Measurements from ENCODE around the gene PCSK6. TPM values are rescaled to one million over a fixed set of nuclear protein-coding genes. Genes with fewer than 3 reads are reported as not detected.

The PCSK6 gene
- total and polyA plus RNA-seq, 7 experiments from 2014 or later, result 0.12 to 3.0 (median 0.70) TPM; not detected in 1

DNA sequence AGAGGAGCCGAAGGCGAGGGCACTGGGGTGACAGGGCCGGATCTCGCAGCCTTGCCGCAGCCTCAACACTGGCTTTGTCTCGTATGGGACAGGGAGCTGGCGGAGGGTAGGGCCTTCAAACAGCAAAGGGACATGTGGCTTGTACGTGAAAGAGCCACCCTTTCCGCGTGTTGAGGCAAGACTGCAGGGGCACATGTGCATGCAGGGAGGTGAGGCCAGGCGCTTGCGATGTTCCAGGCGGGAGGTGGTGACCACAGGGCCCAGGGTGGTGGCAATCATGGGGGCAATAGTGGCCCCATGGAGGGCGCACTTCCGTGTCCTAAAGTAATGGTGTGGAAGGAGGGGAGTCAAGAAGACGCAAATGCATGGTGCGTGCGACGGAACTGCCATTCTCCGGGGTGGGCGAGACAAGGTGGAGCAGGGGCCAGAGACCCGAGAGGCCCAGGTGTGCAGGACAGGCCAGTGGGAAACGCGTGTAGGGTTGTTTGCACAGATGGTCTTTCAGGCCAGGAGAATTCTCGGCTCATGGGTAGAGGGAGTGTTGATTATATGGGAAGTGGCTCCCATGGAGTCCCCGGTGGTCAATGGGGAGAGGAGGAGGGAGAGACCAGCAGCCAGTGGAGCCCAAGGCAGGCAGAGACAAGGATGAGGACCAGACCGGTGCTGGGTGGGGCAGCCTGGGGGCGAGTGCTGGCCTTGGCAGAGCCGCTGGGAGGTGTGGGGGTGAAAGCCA is 45.8 kb upstream of the PCSK6 start:
- H3K27me3 Mint-ChIP-seq, result peaks cover 0 to 29% (median 0%) of the 10 kb centered on the region in 5 donors
- peak overlapping the region in 1 of 9 donors; percentile 59 for H3K27ac Mint-ChIP-seq
- Histone ChIP-seq H3K27ac (ENCODE audit: low read depth, low read length) (no peak overlapping the region), H3K36me3 (ENCODE audit: control insufficient read depth in 2 of 3, insufficient read depth in 3 of 3, low read length in 3 of 3) (no peaks in the 10 kb centered on the region), H3K27me3 (ENCODE audit: control insufficient read depth in 2 of 2, insufficient read depth in 2 of 2, low read length in 2 of 2) (no peaks in the 10 kb centered on the region), H3K4me1 (ENCODE audit: control insufficient read depth in 2 of 2, insufficient read depth in 2 of 2, low read length in 2 of 2) (no peaks in the 10 kb centered on the region), H3K4me3 (ENCODE audit: low read length) (no peak overlapping the region), H3K9me3 (ENCODE audit: control insufficient read depth in 2 of 3, low read length in 3 of 3) (no peaks in the 10 kb centered on the region)
- ATAC-seq, result no peak
- DNase-seq, result no peak
- H3K4me1 Mint-ChIP-seq, result no peaks in the 10 kb centered on the region
- intact Hi-C loops (cut with micrococcal nuclease), result no loop called here
- H3K36me3 Mint-ChIP-seq, result no peaks in the 10 kb centered on the region
- no peak overlapping the region for H3K4me3 Mint-ChIP-seq
- ChIA-PET CTCF (no interaction called here), POLR2A (no interaction called here)
- H3K9me3 Mint-ChIP-seq, result peaks cover 0 to 10% (median 0%) of the 10 kb centered on the region in 11 donors

DNA sequence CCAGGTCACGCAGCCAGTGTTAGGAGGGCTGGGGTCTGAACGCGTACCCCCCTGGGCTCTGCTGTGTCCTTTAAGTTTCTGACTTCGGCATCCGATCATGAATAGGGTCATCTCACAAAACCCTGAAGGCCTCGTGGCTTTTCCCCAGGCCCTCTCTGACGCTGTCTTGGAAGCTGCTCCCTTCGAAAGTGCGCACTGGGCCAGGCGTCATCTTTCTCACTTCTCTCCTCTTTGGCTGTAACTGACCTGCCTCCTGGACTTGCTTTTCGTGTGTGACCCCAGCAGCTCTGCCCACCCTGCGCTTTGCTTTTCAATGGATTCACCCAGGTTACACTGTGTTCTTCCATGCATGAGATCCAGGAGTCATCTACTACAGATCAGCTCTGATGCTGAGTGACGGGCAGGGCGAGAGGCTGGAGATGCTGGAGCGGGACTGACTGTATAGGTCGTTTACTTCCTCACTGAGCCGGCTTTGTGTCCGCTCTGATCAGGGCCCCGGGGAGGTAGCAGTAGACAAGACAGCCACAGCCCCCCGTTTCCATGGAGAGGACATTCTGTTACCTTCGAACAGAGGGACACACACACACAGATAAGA is 45.0 kb upstream of the PCSK6 start:
- intact Hi-C loops (cut with micrococcal nuclease), result no loop called here
- no peaks in the 10 kb centered on the region for H3K36me3 Mint-ChIP-seq
- H3K27me3 Mint-ChIP-seq, result peaks cover 0 to 27% (median 0%) of the 10 kb centered on the region in 5 donors
- CTCF ChIA-PET, result no interaction called here
- ATAC-seq (no peak), DNase-seq (no peak)
- H3K27me3 ChIP-seq (ENCODE audit: control insufficient read depth in 2 of 2, insufficient read depth in 2 of 2, low read length in 2 of 2), result no peaks in the 10 kb centered on the region
- H3K4me1 ChIP-seq (ENCODE audit: control insufficient read depth in 2 of 2, insufficient read depth in 2 of 2, low read length in 2 of 2), result no peaks in the 10 kb centered on the region
- H3K27ac ChIP-seq (ENCODE audit: low read depth, low read length), result no peak overlapping the region
- H3K4me3 Mint-ChIP-seq, result no peak overlapping the region
- POLR2A ChIA-PET, result no interaction called here
- H3K4me3 ChIP-seq (ENCODE audit: low read length), result no peak overlapping the region
- no peaks in the 10 kb centered on the region for H3K9me3 ChIP-seq (ENCODE audit: control insufficient read depth in 2 of 3, low read length in 3 of 3)
- no peaks in the 10 kb centered on the region for H3K36me3 ChIP-seq (ENCODE audit: control insufficient read depth in 2 of 3, insufficient read depth in 3 of 3, low read length in 3 of 3)
- no peaks in the 10 kb centered on the region for H3K4me1 Mint-ChIP-seq
- no peak overlapping the region for H3K27ac Mint-ChIP-seq
- H3K9me3 Mint-ChIP-seq, result peaks cover 0 to 8% (median 0%) of the 10 kb centered on the region in 11 donors

DNA sequence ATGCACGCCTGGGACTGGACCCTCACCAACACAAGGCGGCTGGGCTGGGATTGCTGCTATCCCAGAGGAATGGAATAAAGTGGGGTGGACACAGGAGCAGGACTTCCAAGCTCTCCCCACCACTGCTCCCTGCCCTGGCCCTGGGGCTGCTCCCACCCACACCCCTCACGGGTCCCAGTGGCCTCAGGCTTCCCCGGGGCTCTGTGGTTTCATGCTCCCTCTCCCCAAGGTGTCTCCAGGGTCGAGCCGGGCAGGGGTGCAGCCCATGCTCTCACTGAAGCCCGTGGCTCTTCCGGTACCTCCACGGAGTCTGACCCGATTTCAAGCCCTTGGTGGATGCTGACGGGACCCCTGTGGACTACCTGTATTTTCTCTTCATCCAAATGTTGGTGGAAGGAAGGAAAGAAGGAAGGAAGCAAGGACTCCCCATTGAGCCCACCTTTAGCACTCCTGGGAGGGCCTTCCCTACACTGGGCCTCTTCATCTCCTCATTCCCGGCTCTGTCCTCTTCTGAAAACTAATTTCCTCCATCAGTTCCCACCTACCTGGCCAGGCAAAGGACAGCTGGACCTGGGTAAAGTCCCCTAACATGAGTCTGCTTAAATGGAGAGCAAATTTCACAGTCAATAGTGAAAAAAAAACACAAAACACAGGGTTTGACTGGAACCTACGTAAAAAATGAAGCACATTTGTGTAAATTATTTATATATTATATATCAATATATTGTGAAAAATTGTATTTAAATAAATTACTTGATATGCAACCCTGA is 44.0 kb upstream of the PCSK6 start:
- ATAC-seq, result no peak
- no peaks in the 10 kb centered on the region for H3K36me3 Mint-ChIP-seq
- intact Hi-C loops (cut with micrococcal nuclease), result no loop called here
- peaks cover 0 to 3% (median 0%) of the 10 kb centered on the region in 11 donors for H3K9me3 Mint-ChIP-seq
- no peaks in the 10 kb centered on the region for H3K9me3 ChIP-seq (ENCODE audit: control insufficient read depth in 2 of 3, low read length in 3 of 3)
- no peak overlapping the region for H3K27ac Mint-ChIP-seq
- no peak overlapping the region for H3K4me3 Mint-ChIP-seq
- peaks cover 0 to 27% (median 2%) of the 10 kb centered on the region in 5 donors for H3K27me3 Mint-ChIP-seq
- no peak overlapping the region for H3K4me3 ChIP-seq (ENCODE audit: low read length)
- no peaks in the 10 kb centered on the region for H3K27me3 ChIP-seq (ENCODE audit: control insufficient read depth in 2 of 2, insufficient read depth in 2 of 2, low read length in 2 of 2)
- H3K4me1 ChIP-seq (ENCODE audit: control insufficient read depth in 2 of 2, insufficient read depth in 2 of 2, low read length in 2 of 2), result no peaks in the 10 kb centered on the region
- H3K4me1 Mint-ChIP-seq, result no peaks in the 10 kb centered on the region
- no peak overlapping the region for H3K27ac ChIP-seq (ENCODE audit: low read depth, low read length)
- DNase-seq, result no peak
- no peaks in the 10 kb centered on the region for H3K36me3 ChIP-seq (ENCODE audit: control insufficient read depth in 2 of 3, insufficient read depth in 3 of 3, low read length in 3 of 3)
- CTCF ChIA-PET, result no interaction called here
- POLR2A ChIA-PET, result no interaction called here

DNA sequence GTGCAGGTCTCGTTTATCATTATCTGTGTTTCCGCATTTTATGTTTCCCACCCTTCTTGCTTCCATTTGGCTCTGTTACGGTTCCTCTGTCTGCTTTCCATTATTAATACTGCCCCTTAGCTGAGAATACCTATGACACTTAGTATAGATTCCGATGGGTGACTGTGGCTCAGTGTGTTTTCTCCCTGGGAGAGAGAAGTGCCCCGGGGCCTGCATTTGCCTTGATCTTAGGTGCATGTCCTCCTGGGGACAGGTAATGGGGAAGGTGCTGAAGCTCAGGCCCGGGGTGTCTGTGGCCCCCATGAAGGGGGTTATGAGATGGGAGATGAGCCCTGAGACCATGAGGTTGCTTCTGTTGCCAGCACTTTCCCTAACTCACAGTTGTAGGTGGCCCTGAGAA is 43.4 kb upstream of the PCSK6 start:
- H3K9me3 Mint-ChIP-seq, result peaks cover 0 to 2% (median 0%) of the 10 kb centered on the region in 11 donors
- H3K4me3 ChIP-seq (ENCODE audit: low read length), result no peak overlapping the region
- intact Hi-C loops (cut with micrococcal nuclease), result no loop called here
- H3K36me3 Mint-ChIP-seq, result no peaks in the 10 kb centered on the region
- DNase-seq (no peak), ATAC-seq (no peak)
- H3K27ac ChIP-seq (ENCODE audit: low read depth, low read length), result no peak overlapping the region
- ChIA-PET POLR2A (no interaction called here), CTCF (no interaction called here)
- peaks cover 0 to 4% (median 0%) of the 10 kb centered on the region in 7 donors for H3K4me1 Mint-ChIP-seq
- no peaks in the 10 kb centered on the region for H3K36me3 ChIP-seq (ENCODE audit: control insufficient read depth in 2 of 3, insufficient read depth in 3 of 3, low read length in 3 of 3)
- no peak overlapping the region for H3K27ac Mint-ChIP-seq
- no peaks in the 10 kb centered on the region for H3K27me3 ChIP-seq (ENCODE audit: control insufficient read depth in 2 of 2, insufficient read depth in 2 of 2, low read length in 2 of 2)
- no peaks in the 10 kb centered on the region for H3K9me3 ChIP-seq (ENCODE audit: control insufficient read depth in 2 of 3, low read length in 3 of 3)
- no peaks in the 10 kb centered on the region for H3K4me1 ChIP-seq (ENCODE audit: control insufficient read depth in 2 of 2, insufficient read depth in 2 of 2, low read length in 2 of 2)
- H3K4me3 Mint-ChIP-seq, result no peak overlapping the region
- peaks cover 0 to 32% (median 5%) of the 10 kb centered on the region in 5 donors for H3K27me3 Mint-ChIP-seq

DNA sequence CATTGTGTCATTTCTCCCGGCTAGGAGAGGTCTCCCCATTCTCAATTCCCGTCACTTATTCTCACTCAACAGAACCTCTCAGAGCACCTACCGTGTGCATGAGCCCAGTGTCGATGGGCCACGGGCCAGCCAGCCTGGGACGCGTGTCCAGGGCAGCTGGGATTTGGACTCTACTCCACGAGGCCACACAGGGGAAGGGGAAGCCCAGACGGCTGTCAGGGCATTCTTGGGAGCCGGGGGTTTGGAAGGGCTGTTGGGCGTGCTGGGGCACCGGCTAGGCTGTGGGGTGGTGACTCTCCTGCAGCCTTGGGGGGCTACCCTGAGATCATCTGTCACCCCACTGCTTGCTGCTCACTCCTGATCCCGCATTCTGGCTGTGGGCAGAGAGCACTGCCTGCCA is 41.7 kb upstream of the PCSK6 start:
- ATAC-seq (no peak), DNase-seq (no peak)
- Histone ChIP-seq H3K4me1 (ENCODE audit: control insufficient read depth in 2 of 2, insufficient read depth in 2 of 2, low read length in 2 of 2) (no peaks in the 10 kb centered on the region), H3K9me3 (ENCODE audit: control insufficient read depth in 2 of 3, low read length in 3 of 3) (no peaks in the 10 kb centered on the region), H3K4me3 (ENCODE audit: low read length) (no peak overlapping the region), H3K27ac (ENCODE audit: low read depth, low read length) (no peak overlapping the region), H3K27me3 (ENCODE audit: control insufficient read depth in 2 of 2, insufficient read depth in 2 of 2, low read length in 2 of 2) (no peaks in the 10 kb centered on the region), H3K36me3 (ENCODE audit: control insufficient read depth in 2 of 3, insufficient read depth in 3 of 3, low read length in 3 of 3) (no peaks in the 10 kb centered on the region)
- no peak overlapping the region for H3K4me3 Mint-ChIP-seq
- intact Hi-C loops (cut with micrococcal nuclease), result no loop called here
- peaks cover 0 to 6% (median 0%) of the 10 kb centered on the region in 7 donors for H3K4me1 Mint-ChIP-seq
- ChIA-PET CTCF (no interaction called here), POLR2A (no interaction called here)
- peaks cover 0 to 34% (median 5%) of the 10 kb centered on the region in 5 donors for H3K27me3 Mint-ChIP-seq
- H3K27ac Mint-ChIP-seq, result no peak overlapping the region
- no peaks in the 10 kb centered on the region for H3K9me3 Mint-ChIP-seq
- no peaks in the 10 kb centered on the region for H3K36me3 Mint-ChIP-seq

DNA sequence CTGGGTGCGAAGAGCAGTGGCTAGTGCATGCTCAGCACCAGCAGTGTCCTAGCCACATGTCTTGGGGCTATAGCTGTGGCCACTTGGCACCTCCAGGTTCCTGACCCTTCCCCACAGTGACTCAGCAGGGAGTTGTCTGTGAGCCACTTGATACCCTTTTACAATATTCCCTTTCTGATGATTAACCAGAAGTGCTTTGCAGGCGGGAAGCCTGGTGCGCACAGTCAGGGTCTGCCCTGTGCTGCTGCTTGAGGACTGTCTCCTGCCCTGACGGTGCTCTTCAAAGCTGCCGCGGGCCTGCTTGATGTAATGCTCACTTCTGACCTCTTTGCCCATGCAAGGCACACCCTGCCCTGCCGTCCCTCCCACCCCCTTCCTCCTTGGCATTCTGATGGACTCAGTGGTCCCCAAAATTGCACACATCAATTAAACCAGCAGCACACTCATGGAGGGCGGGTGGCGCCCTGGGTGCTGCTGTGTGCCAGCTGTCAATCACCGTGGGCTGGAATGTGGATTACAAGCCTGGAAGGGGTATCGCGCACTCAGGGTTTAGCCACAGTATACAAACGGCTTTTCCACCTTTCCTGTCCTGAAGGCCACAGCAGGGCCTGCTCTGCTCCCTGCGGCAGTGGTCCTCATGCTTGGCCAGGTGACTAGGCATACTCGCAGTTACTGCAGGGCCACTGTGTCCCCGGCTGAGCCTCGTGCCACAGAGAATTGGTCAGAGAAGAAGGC is 40.9 kb upstream of the PCSK6 start:
- Mint-ChIP-seq H3K27ac (no peak overlapping the region), H3K4me3 (no peak overlapping the region), H3K36me3 (no peaks in the 10 kb centered on the region), H3K9me3 (no peaks in the 10 kb centered on the region), H3K4me1 (peaks cover 0 to 6% (median 0%) of the 10 kb centered on the region in 7 donors), H3K27me3 (peaks cover 0 to 27% (median 5%) of the 10 kb centered on the region in 5 donors)
- ATAC-seq, result no peak
- Histone ChIP-seq H3K4me1 (ENCODE audit: control insufficient read depth in 2 of 2, insufficient read depth in 2 of 2, low read length in 2 of 2) (no peaks in the 10 kb centered on the region), H3K36me3 (ENCODE audit: control insufficient read depth in 2 of 3, insufficient read depth in 3 of 3, low read length in 3 of 3) (no peaks in the 10 kb centered on the region), H3K9me3 (ENCODE audit: control insufficient read depth in 2 of 3, low read length in 3 of 3) (no peaks in the 10 kb centered on the region), H3K27me3 (ENCODE audit: control insufficient read depth in 2 of 2, insufficient read depth in 2 of 2, low read length in 2 of 2) (no peaks in the 10 kb centered on the region), H3K27ac (ENCODE audit: low read depth, low read length) (no peak overlapping the region), H3K4me3 (ENCODE audit: low read length) (no peak overlapping the region)
- DNase-seq, result no peak
- intact Hi-C loops (cut with micrococcal nuclease), result no loop called here
- CTCF ChIA-PET, result no interaction called here
- POLR2A ChIA-PET, result no interaction called here

All from naive thymus-derived CD4-positive, alpha-beta T cell (primary cell).